Measurements from ENCODE around the gene TRAPPC10.

The TRAPPC10 gene

DNA sequence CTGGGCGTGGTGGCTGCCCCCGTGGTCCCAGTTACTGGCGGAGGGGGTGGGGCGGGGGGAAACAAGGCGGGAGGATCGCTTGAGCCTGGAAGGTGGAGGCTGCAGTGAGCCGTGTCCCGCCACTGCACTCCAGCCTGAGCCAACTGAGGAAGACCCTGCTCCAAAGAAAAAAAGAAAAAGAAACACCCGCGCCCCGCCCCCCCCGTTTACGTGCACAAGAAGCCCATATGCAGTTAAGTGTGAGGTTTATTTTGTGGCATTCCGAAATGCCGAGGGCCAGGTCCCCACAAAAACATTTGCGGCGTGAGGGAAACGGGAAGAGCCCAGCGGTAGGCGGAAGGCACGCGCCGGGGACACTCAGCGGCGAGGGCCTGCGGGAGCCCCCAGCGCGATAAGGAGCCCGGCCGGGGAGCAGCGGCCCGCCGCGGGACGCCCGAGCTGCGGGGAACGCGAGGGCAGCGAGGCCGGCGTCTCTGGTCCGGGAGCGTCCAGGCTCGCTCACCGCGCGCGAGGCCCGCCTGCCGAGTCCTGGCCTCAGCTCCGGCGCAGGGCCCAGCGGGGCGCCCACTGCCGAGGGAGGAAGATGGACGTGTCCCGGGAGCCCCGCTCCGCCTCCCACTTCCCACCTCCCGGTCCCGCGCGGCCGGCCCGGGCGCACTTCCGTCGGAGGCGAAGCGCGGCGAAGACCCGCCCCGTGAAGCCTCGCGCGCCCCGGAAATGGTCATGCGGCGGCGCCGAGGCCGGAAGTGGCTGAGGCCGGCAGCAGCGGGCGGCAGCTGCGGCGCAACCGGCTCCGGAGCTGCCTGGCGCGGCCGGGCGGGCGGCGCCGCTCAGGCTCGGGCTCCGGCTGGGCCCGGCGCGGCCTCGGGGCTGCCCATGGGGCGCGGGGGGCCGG, at the start of gene TRAPPC10:
Gene TRAPPC10 (plus strand): TSS at position 731 of the 895 bp plus-strand sequence. CDS start 185 bp downstream, outside the sequence.
- DNase-seq = peak; percentile 90 to 92 (median 91)

GRCh38 chr21:43965911-43966585, 46.1 kb upstream of the TRAPPC10 start:
- no peak for DNase-seq

- DNase-seq = no peak
Observed at GRCh38 chr21:43966946-43967512, 45.1 kb upstream of the TRAPPC10 start.

- no peak for DNase-seq
Observed at GRCh38 chr21:43967981-43968380, 44.1 kb upstream of the TRAPPC10 start.

GRCh38 chr21:43968410-43969114, 43.5 kb upstream of the TRAPPC10 start:
- no peak for DNase-seq

DNA sequence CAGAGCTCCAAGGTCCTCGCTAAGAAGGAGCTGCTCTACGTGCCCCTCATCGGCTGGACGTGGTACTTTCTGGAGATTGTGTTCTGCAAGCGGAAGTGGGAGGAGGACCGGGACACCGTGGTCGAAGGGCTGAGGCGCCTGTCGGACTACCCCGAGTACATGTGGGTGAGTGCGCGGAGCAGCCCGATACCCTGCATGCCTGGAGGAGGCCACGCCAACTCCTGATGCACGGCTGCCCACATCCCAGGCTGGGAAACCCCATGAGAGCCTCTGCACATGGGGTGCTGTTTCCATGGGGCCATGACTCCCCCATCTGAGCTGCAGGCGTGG, 43.0 kb upstream of the TRAPPC10 start:
- DNase-seq = no peak

GRCh38 chr21:43970551-43970950, 41.6 kb upstream of the TRAPPC10 start:
- DNase-seq = no peak

GRCh38 chr21:43971201-43971991, 40.7 kb upstream of the TRAPPC10 start:
- DNase-seq = no peak

DNA sequence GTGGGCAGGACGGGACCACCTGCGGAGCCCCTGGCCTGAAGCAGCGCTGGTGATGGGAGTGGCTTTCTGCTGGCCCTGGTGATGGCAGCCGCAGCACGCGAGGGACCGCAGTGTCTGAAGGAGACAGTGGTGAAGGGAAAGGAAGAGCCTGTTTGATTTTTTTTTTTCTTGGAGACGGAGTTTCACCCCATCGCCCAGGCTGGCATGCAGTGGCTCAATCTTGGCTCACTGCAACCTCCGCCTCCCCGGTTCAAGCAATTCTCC, 40.2 kb upstream of the TRAPPC10 start:
- no peak for DNase-seq

DNA sequence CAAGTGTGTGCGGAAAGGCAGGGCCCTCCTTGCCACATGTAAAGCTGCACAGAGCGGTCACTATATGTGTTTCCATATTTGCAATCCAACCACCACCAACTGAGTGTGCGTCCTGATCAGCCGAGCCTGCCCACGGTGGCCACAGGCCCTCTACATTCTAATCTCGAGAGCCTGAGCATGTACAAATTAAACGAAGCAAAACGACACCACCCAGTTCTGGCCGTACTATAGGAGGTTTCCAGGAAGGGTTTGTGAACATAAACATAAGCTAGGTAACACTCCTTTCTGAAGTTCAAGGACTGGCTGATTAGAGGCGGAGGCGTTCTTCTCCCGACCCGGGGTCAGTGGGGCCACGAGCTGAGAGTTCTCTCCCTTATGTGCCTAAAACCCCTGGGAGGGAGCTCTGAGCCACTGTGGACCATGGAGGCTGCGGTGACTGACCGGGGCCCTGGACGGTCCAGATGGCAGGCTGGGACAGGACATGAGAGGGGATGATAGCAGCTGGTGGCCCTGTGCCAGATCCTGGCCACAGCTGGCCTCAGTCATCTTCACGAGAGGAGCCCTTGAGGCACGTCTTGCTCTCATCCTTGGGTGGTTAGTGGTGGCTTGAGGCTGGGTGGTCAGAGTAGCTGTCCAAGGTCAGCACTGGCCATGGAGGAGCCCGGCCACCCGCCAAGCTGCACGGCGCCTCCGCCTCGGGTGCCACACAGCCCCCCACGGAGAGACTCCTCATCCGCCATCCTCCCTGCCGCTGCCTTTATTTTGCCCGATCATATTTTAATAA, 39.1 kb upstream of the TRAPPC10 start:
- peak in 1 of 3 experiments; percentile 56 for DNase-seq

GRCh38 chr21:43973634-43973955, 38.5 kb upstream of the TRAPPC10 start:
- no peak for DNase-seq

- DNase-seq = no peak
Observed at GRCh38 chr21:43974791-43975468, 37.2 kb upstream of the TRAPPC10 start.

- DNase-seq = peak; percentile 51 to 80 (median 68)
Observed at GRCh38 chr21:43975469-43976098, 36.5 kb upstream of the TRAPPC10 start.

DNA sequence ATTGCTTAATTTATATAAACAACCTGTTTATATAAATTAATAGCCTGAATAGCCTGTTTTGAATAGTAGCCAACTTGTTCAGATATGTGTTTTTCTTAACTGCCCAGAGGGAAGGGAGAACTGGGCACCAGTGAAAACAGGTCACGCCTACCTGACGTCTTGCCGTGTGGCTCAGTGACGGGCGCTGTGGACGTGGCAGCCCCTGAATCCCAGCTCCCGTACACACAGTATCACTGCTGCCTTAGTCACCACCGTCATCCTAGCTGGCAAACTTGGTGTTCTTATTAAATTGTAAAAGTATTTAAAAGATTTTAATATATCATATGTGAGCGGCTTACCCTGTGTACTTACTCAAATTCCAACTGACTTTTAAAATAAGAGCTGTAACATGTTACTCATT, 35.4 kb upstream of the TRAPPC10 start:
- no peak for DNase-seq

GRCh38 chr21:43978060-43978459, 34.0 kb upstream of the TRAPPC10 start:
- DNase-seq = no peak

DNA sequence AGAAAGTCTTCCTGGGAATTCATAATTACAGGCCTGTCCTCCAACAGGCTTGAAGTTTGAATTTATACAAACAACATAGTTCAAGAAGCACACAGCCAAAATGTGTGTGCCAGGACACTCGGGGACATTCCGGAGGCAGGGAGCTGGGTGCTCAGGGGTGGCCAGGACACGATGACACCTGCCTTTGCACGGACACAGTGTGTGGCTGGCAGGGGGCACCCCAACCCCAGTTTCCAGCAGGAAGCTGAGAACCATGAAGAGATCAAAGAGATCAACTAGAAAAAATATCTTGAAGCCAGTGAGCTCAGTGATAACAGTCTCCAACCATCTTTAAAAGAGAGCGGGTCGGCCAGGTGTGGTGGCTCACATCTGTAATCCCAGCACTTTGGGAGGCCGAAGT, 32.5 kb upstream of the TRAPPC10 start:
- DNase-seq = peak in 1 of 3 experiments; percentile 24

- no peak for DNase-seq
Observed at GRCh38 chr21:43981151-43981870, 30.8 kb upstream of the TRAPPC10 start.

- no peak for DNase-seq
Observed at GRCh38 chr21:43981871-43982210, 30.3 kb upstream of the TRAPPC10 start.

- DNase-seq = no peak
Observed at GRCh38 chr21:43982489-43983078, 29.5 kb upstream of the TRAPPC10 start.

- no peak for DNase-seq
Observed at GRCh38 chr21:43983390-43983789, 28.7 kb upstream of the TRAPPC10 start.
